K562 (cell line): ENCODE measurements around the gene DPY19L3. TPM values are rescaled to one million over a fixed set of nuclear protein-coding genes. Genes with fewer than 3 reads are reported as not detected.

Experiments used
- ARNT ChIP-seq, 2 experiments: fragments of 450-650 bp; IDR thresholded peaks; 2 replicates each; pipeline ENCODE4 v1.6.1; 2016; ENCODE audit warnings: mild to moderate bottlenecking in 1 of 2
- ATF7 ChIP-seq: fragments of 450-650 bp; IDR thresholded peaks from 2 replicates; pipeline ENCODE4 v1.7.1; 2014; ENCODE audit warnings: mild to moderate bottlenecking, moderate library complexity
- C11orf30 ChIP-seq: fragments of 450-650 bp; IDR thresholded peaks from 2 replicates; pipeline ENCODE4 v1.6.1; 2016; ENCODE audit warnings: low read depth, mild to moderate bottlenecking
- CEBPG ChIP-seq, 3 experiments: fragments of 200-800 bp in 1 of 3; sonication (Bioruptor generic) in 1 of 3; sonication (generic) in 1 of 3; formaldehyde crosslinking in 1 of 3; IDR thresholded peaks in 2 of 3; conservative IDR thresholded peaks in 1 of 3; 2 replicates each; pipeline versions ENCODE4 v1.6.1 to v1.8.0; 2016 to 2022; ENCODE audit warnings: missing compliant biosample characterization in 2 of 3, missing genetic modification characterization in 2 of 3, mild to moderate bottlenecking in 1 of 3, missing genetic modification reagents in 1 of 3
- ELF2 ChIP-seq: fragments of 250-450 bp; sonication (Bioruptor Pico); IDR thresholded peaks from 2 replicates; pipeline ENCODE4 v1.5.0; 2021; ENCODE audit warnings: mild to moderate bottlenecking
- GABPB2 ChIP-seq: fragments of 250-450 bp; sonication (Bioruptor Pico); conservative IDR thresholded peaks from 2 replicates; pipeline ENCODE4 v1.5.1; 2021; ENCODE audit warnings: mild to moderate bottlenecking
- IRF2 ChIP-seq: sonication (generic); formaldehyde crosslinking; IDR thresholded peaks from 2 replicates; pipeline ENCODE4 v1.8.1; 2022; ENCODE audit warnings: mild to moderate bottlenecking, missing genetic modification reagents
- MXI1 ChIP-seq: IDR thresholded peaks from 2 replicates; pipeline ENCODE4 v1.6.1; 2011; ENCODE audit warnings: low read depth, mild to moderate bottlenecking, improper control_type of control experiment, low read length
- NCOA6 ChIP-seq: fragments of 450-650 bp; IDR thresholded peaks from 2 replicates; pipeline ENCODE4 v1.6.1; 2017; ENCODE audit warnings: mild to moderate bottlenecking
- RNF2 ChIP-seq: sonication (generic); IDR thresholded peaks from 2 replicates; pipeline ENCODE4 v1.6.1; 2016
- TCF3 ChIP-seq: sonication (generic); formaldehyde crosslinking; IDR thresholded peaks from 2 replicates; pipeline ENCODE4 v1.4.0; 2020; ENCODE audit warnings: mild to moderate bottlenecking, missing genetic modification reagents
- polyA plus RNA-seq, 8 experiments: library from polyadenylated mRNA; depleted of rRNA in 4 of 8; stranded (reverse) in 5 of 8; unstranded in 3 of 8; fragments of >200 nt; fragmentation: Nextera tagmentation in 2 of 8; fragmentation: Illumina TruSeq in 1 of 8; extraction: Ambion mirVana in 2 of 8; extraction: Trizol in 1 of 8; gene quantifications; 2 replicates each; pipeline versions ENCODE4 v1.2.1 to v1.2.3, GENCODE V29; 2011 to 2014; ENCODE audit warnings: inconsistent platforms in 1 of 8, missing spikeins in 1 of 8
- total RNA-seq, 7 experiments: library from RNA; depleted of rRNA in 6 of 7; stranded (reverse); fragments of >200 nt in 6 of 7; fragmentation: Illumina TruSeq in 2 of 7; extraction: Trizol in 2 of 7; gene quantifications; 2 replicates each; pipeline versions ENCODE4 v1.2.1 to v1.2.3, GENCODE V29; 2011 to 2021; ENCODE audit warnings: low replicate concordance in 1 of 7
- TF ChIP-seq, protein P1 (sequence below): sonication (generic); formaldehyde crosslinking; IDR thresholded peaks from 2 replicates; pipeline ENCODE4 v1.8.1; 2023; ENCODE audit warnings: missing genetic modification reagents, mild to moderate bottlenecking, borderline replicate concordance
- TF ChIP-seq, protein P2 (sequence below): IDR thresholded peaks from 2 replicates; pipeline ENCODE4 v1.6.1; 2014; ENCODE audit warnings: antibody characterized with exemption

The DPY19L3 gene
- total and polyA plus RNA-seq, 9 of the 15 experiments (the other 6 are each of a cell fraction or from before 2014, with no cell fraction given) = 4.7 to 39.2 (median 22.0) TPM

DNA sequence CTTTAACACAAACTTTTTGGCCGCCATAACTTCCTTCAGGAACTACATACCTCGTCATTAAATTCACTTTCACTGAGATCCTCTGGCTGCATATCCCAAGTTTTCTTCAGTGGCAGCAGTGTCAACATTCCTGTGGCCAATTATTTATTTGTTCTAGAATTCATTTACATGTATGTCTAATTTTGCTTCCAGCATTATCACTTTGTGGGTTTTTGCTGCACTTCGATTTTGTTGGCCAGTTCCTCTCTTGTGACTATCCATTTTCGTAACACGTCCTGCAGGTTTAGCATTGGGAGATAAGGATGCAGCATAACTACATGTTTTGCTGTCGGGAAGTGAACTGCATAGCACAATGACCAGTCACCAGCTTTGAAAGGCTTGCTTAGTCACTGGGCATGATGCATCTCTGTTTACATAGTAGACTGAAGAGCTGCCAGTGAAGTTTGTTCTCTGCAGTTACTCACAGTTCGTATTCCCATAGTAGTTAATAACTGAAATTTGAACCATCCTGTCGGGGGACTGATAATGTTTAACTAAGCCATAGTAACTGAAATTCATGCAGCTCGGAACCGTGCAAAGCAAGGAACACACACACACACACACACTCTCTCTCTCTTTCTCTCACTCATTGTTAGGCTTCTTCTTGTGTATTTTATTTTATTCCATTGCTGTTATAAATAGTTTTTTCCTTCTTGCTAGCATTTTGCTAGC, 31.8 kb upstream of the DPY19L3 start (continued):
- TF ChIP-seq, protein P1, sequence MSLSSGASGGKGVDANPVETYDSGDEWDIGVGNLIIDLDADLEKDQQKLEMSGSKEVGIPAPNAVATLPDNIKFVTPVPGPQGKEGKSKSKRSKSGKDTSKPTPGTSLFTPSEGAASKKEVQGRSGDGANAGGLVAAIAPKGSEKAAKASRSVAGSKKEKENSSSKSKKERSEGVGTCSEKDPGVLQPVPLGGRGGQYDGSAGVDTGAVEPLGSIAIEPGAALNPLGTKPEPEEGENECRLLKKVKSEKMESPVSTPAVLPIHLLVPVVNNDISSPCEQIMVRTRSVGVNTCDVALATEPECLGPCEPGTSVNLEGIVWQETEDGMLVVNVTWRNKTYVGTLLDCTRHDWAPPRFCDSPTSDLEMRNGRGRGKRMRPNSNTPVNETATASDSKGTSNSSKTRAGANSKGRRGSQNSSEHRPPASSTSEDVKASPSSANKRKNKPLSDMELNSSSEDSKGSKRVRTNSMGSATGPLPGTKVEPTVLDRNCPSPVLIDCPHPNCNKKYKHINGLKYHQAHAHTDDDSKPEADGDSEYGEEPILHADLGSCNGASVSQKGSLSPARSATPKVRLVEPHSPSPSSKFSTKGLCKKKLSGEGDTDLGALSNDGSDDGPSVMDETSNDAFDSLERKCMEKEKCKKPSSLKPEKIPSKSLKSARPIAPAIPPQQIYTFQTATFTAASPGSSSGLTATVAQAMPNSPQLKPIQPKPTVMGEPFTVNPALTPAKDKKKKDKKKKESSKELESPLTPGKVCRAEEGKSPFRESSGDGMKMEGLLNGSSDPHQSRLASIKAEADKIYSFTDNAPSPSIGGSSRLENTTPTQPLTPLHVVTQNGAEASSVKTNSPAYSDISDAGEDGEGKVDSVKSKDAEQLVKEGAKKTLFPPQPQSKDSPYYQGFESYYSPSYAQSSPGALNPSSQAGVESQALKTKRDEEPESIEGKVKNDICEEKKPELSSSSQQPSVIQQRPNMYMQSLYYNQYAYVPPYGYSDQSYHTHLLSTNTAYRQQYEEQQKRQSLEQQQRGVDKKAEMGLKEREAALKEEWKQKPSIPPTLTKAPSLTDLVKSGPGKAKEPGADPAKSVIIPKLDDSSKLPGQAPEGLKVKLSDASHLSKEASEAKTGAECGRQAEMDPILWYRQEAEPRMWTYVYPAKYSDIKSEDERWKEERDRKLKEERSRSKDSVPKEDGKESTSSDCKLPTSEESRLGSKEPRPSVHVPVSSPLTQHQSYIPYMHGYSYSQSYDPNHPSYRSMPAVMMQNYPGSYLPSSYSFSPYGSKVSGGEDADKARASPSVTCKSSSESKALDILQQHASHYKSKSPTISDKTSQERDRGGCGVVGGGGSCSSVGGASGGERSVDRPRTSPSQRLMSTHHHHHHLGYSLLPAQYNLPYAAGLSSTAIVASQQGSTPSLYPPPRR = no peak
- TF ChIP-seq, protein P2, sequence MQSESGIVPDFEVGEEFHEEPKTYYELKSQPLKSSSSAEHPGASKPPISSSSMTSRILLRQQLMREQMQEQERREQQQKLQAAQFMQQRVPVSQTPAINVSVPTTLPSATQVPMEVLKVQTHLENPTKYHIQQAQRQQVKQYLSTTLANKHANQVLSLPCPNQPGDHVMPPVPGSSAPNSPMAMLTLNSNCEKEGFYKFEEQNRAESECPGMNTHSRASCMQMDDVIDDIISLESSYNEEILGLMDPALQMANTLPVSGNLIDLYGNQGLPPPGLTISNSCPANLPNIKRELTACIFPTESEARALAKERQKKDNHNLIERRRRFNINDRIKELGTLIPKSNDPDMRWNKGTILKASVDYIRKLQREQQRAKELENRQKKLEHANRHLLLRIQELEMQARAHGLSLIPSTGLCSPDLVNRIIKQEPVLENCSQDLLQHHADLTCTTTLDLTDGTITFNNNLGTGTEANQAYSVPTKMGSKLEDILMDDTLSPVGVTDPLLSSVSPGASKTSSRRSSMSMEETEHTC = peak; percentile 76; the same call in 1 of the 2 replicates
- TF ChIP-seq MXI1 (no peak; the same call in 1 of the 2 replicates), ATF7 (peak; percentile 91), GABPB2 (CRISPR knock-in tag) (no peak), C11orf30 (peak; percentile 93), ARNT (IDR thresholded peaks at IDR 0.05) (peak in 1 of 2 experiments; percentile 91; a peak in 1 of 4 replicates), CEBPG (CRISPR knock-in tag; IDR thresholded peaks at IDR 0.05) (no peak), CEBPG (tag; conservative IDR thresholded peaks at IDR 0.05 in 1 of 2, IDR thresholded peaks at IDR 0.05 in 1 of 2) (peak in 1 of 2 experiments; percentile 65; a peak in 2 of 4 replicates), NCOA6 (peak; percentile 44; the same call in 1 of the 2 replicates), ELF2 (CRISPR knock-in tag) (0 out of 2 replicates have a peak, but pooled peaks have one; percentile 18), IRF2 (CRISPR knock-in tag) (no peak), TCF3 (CRISPR knock-in tag) (peak; percentile 79), RNF2 (peak; percentile 80)
